Upper lobe of right lung (tissue), 1 donor: Measurements from ENCODE around the gene SAP30BP. TPM values are rescaled to one million over a fixed set of nuclear protein-coding genes. Genes with fewer than 3 reads are reported as not detected.
A peak's percentile ranks its signal among the peaks of the same experiment; 100 is the strongest.

Experiments
- ATAC-seq: fragments of 200-7000 bp; cut with Tn5 transposase; one replicate; pipeline ENCODE4 v1.9.1; 2020; ENCODE audit warnings: mild to moderate bottlenecking, moderate library complexity
- DNase-seq: peaks from one replicate; pipeline ENCODE4 v3.0.0-alpha.2; 2020
- H3K27ac ChIP-seq: fragments of 200-600 bp; one replicate; pipeline ENCODE4 v1.8.0; 2022
- H3K27me3 ChIP-seq: fragments of 200-600 bp; one replicate; pipeline ENCODE4 v1.8.0; 2022; ENCODE audit warnings: mild to moderate bottlenecking
- H3K36me3 ChIP-seq: fragments of 200-600 bp; one replicate; pipeline ENCODE4 v1.8.0; 2022
- H3K4me1 ChIP-seq: fragments of 200-600 bp; one replicate; pipeline ENCODE4 v1.8.0; 2022
- H3K4me3 ChIP-seq: fragments of 200-600 bp; one replicate; pipeline ENCODE4 v1.8.0; 2022; ENCODE audit warnings: mild to moderate bottlenecking
- H3K9me3 ChIP-seq: fragments of 200-600 bp; one replicate; pipeline ENCODE4 v1.8.0; 2022
- intact Hi-C: fragments of 100-400 bp; cut with DNase I; formaldehyde crosslinking; loops from one replicate; pipeline ENCODE4 v1.11.0; 2022
- total RNA-seq: library from RNA; stranded (reverse); fragmentation: NEBNext Ultra II Directional; extraction: Animal tissue kit (Norgen Biotek cat#: 25700); gene quantifications from one replicate; pipeline ENCODE4 v1.2.1, GENCODE V29; 2021
- TF ChIP-seq, protein P1 (sequence below): fragments of 200-600 bp; IDR thresholded peaks from one replicate; pipeline ENCODE4 v1.8.0; 2022; ENCODE audit warnings: antibody characterized with exemption
- donor health status: DM: no; HTN: yes; CAD: no; lungs with severe emphysema.

SAP30BP gene
- total RNA-seq, 1 donor from 2014 or later: 71.4 TPM

DNA sequence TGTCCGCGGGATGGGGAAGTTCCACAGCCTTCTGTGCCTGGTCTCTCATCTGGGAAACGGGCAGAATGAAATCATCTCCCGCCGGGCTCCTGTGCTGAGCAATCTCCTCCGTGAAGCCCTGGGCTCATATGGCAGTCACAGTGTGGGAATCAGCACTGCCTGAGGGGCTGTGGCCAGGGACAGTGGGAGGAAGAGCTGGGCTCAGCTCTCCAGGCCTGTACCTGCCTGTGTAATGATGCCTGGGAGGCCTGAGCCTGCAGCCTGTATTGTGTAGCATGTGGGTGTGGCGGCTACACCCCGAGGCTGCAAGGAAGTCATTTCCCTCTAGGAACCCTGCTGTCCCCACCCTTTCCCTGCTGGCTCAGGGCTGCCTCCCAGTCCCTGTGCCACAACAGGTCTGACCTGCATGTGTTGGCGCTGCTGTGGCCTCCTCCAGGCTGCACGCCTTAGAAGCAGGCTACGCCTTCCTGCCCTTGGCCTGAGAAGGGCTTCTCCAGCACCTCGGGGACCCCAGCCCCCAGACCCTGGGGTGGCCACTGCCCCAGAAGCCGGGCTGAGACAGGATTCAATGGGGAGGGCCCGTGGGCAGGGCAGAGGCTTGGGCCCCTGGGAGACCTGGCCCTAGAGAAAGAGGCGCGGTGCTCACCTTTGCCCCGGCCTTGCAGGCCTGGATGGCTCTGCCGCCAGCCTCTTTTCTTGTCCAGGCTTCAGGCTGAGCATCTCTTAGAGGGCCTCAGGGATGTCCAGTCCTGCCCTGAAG, 56.2 kb downstream of the SAP30BP start:
- Histone ChIP-seq H3K27me3 (peaks cover 6% of the 10 kb centered on the region), H3K4me1 (peaks cover 2% of the 10 kb centered on the region), H3K36me3 (no peaks in the 10 kb centered on the region), H3K4me3 (peak overlapping the region; percentile 57), H3K27ac (peak overlapping the region; percentile 70), H3K9me3 (no peaks in the 10 kb centered on the region)
- TF ChIP-seq, protein P1, sequence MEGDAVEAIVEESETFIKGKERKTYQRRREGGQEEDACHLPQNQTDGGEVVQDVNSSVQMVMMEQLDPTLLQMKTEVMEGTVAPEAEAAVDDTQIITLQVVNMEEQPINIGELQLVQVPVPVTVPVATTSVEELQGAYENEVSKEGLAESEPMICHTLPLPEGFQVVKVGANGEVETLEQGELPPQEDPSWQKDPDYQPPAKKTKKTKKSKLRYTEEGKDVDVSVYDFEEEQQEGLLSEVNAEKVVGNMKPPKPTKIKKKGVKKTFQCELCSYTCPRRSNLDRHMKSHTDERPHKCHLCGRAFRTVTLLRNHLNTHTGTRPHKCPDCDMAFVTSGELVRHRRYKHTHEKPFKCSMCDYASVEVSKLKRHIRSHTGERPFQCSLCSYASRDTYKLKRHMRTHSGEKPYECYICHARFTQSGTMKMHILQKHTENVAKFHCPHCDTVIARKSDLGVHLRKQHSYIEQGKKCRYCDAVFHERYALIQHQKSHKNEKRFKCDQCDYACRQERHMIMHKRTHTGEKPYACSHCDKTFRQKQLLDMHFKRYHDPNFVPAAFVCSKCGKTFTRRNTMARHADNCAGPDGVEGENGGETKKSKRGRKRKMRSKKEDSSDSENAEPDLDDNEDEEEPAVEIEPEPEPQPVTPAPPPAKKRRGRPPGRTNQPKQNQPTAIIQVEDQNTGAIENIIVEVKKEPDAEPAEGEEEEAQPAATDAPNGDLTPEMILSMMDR: no peak
- intact Hi-C loops: loop anchor here (10.0 kb wide), 1 partner anchor 49 kb away; no protein-coding TSS in a partner anchor
- ATAC-seq: no peak
- no peak for DNase-seq

DNA sequence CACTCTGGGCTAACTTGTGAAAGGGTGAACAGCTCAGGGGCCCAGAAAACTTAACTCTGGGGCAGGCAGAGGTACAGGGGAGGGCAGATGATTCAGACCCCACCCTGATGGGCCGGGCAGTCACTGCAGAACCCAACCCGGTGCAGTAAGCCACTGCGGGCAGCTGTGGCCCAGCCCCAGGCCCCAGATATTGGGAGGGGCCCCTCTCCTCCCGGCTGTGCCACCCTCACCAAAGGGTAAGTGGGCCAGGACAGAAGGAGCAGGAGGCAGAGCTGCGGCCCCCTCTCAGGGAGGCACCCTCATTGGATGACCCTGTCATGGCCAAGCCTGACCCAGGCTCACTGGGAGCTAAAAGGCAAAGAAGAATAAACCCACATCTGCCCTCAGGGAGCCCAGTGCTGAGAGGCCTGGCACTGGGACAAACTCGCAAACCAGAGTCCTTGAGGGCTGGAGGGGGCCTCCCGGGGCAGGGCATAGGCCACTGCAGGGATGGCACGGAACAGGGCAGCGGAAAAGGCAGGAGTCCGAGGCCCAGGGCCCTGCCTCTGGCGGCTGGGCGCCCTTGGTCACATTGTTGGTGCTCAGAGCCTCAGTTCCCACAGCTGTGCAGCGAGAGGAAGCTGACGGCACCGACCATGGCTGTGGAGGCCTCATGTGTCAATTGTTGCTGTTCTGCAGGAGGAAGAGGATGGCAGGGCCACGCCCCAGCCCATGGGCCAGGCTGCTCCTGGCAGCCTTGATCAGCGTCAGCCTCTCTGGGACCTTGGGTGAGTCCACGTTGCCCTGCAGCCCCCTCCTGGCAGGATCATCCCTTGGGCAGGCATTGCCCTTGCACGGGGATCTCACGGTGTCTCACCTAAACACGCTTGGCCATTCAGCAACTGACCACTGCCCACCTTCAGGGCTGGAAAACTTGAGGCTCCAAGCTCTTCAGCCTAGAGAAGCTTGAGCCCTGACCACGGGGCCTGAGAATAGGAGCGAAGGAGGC, 57.2 kb downstream of the SAP30BP start:
- intact Hi-C loops: loop anchor here (10.0 kb wide), 1 partner anchor 50 kb away; no protein-coding TSS in a partner anchor
- TF ChIP-seq, protein P1: no peak
- Histone ChIP-seq H3K4me1 (peaks cover 2% of the 10 kb centered on the region), H3K27me3 (peaks cover 6% of the 10 kb centered on the region), H3K9me3 (no peaks in the 10 kb centered on the region), H3K36me3 (no peaks in the 10 kb centered on the region), H3K27ac (peak overlapping the region; percentile 6), H3K4me3 (no peak overlapping the region)
- DNase-seq (no peak), ATAC-seq (no peak)

DNA sequence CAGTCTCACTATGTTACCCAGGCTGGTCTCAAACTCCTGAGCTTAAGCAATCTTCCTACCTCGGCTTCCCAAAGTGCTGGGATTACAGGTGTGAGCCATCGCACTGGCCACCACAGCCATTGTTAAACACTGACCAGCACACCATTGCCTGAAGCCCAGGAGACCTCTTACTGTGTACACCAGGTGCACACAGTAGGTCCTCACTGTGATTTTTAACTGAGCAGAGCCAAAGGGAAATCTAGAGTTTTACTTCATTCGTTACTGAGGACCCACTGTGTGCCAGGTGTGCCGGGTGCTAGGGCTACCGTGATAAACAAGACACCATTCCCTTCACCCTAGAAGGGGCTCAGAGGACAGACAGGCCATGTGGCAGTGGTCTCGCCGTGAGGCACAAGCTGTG, 58.4 kb downstream of the SAP30BP start:
- H3K27ac ChIP-seq: no peak overlapping the region
- TF ChIP-seq, protein P1: no peak
- peaks cover 2% of the 10 kb centered on the region for H3K4me1 ChIP-seq
- DNase-seq: no peak
- no peak for ATAC-seq
- peaks cover 6% of the 10 kb centered on the region for H3K27me3 ChIP-seq
- H3K4me3 ChIP-seq: no peak overlapping the region
- intact Hi-C loops: loop anchor here (10.0 kb wide), 1 partner anchor 51 kb away; no protein-coding TSS in a partner anchor
- no peaks in the 10 kb centered on the region for H3K36me3 ChIP-seq
- H3K9me3 ChIP-seq: no peaks in the 10 kb centered on the region

DNA sequence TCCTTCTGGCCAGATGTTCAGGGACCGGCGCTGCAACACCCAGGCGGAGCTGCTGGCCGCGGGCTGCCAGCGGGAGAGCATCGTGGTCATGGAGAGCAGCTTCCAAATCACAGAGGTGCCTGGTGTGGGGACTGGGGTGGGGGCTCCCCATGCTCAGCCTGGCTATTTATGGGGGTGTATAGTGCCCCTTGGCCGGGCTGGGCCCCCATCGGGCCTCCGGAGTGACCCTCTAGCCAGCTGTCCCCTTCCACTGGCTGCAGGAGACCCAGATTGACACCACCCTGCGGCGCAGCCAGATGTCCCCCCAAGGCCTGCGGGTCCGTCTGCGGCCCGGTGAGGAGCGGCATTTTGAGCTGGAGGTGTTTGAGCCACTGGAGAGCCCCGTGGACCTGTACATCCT, 60.3 kb downstream of the SAP30BP start:
- no peak for DNase-seq
- Histone ChIP-seq H3K27ac (no peak overlapping the region), H3K4me1 (no peaks in the 10 kb centered on the region), H3K4me3 (no peak overlapping the region), H3K36me3 (no peaks in the 10 kb centered on the region), H3K9me3 (no peaks in the 10 kb centered on the region), H3K27me3 (no peaks in the 10 kb centered on the region)
- TF ChIP-seq, protein P1: no peak
- no peak for ATAC-seq
- intact Hi-C loops: loop anchor here (10.0 kb wide), 1 partner anchor 53 kb away; no protein-coding TSS in a partner anchor

DNA sequence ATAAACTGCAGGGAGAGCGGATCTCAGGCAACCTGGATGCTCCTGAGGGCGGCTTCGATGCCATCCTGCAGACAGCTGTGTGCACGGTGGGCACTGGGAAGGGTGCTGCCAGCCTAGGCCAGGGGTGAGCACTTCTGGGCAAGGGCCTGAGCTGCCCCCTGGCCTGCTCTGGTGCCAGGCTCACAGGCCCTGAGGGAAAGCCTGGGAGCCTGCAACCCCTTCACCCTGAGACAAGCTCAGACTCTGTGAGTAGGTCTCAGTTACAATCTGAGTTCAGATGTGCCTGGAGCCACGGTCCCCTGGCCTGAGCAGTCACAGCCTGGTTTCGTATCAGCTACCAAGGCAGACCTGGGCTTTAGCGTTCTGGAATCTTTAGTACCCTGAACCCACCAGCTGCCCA, 62.2 kb downstream of the SAP30BP start:
- Histone ChIP-seq H3K9me3 (no peaks in the 10 kb centered on the region), H3K36me3 (no peaks in the 10 kb centered on the region), H3K4me1 (no peaks in the 10 kb centered on the region), H3K4me3 (no peak overlapping the region), H3K27ac (no peak overlapping the region), H3K27me3 (no peaks in the 10 kb centered on the region)
- intact Hi-C loops: loop anchor here (10.0 kb wide), 1 partner anchor 55 kb away; no protein-coding TSS in a partner anchor
- ATAC-seq (no peak), DNase-seq (no peak)
- TF ChIP-seq, protein P1: no peak
